Endothelial cell of umbilical vein (primary cell): ENCODE measurements around the gene TUBGCP4. TPM values are rescaled to one million over a fixed set of nuclear protein-coding genes. Genes with fewer than 3 reads are reported as not detected.

ENCODE experiments used
- BruUV-seq: library from RNA; stranded (reverse); fragments of 400-500 nt; replicated peaks from 2 replicates; lab custom pipeline; 2021; lab: Mats Ljungman, UMichigan
- CTCF ChIA-PET: fragments of 300-600, 350-600 bp; sonication (Branson Sonifier 250); formaldehyde crosslinking; loops from one replicate; lab custom pipeline; 2021; ENCODE audit warnings: antibody characterized with exemption, inconsistent platforms; lab: Charles Lee
- POLR2A ChIA-PET: fragments of 300-600, 350-600 bp; sonication (Branson Sonifier 250); formaldehyde crosslinking; loops from one replicate; lab custom pipeline; 2021; ENCODE audit warnings: antibody characterized with exemption, inconsistent platforms; lab: Charles Lee
- DNase-seq: peaks from one replicate; pipeline ENCODE4 v3.0.0-alpha.2; 2011; ENCODE audit warnings: low read depth, low spot score
- FAIRE-seq: peaks from 2 replicates; lab custom pipeline; 2011; peaks lifted over from hg19 to GRCh38; lab: Jason Lieb, UNC
- H2AFZ ChIP-seq: 2 replicates; pipeline ENCODE4 v1.6.0; 2012; ENCODE audit warnings: low read depth, low read length, control low read depth, inconsistent platforms
- H3K27ac ChIP-seq: 2 replicates; pipeline ENCODE4 v1.5.1; 2011; ENCODE audit warnings: low read depth, mild to moderate bottlenecking, control low read depth, low read length, moderate library complexity; ENCODE audit not compliant: insufficient read depth
- H3K27me3 ChIP-seq, 2 experiments: 2 replicates each; pipeline versions ENCODE4 v1.6.0 to v1.6.1; 2011; ENCODE audit warnings: low read length in 2 of 2, mixed read lengths in 1 of 2; ENCODE audit not compliant: control insufficient read depth in 2 of 2, insufficient read depth in 2 of 2
- H3K36me3 ChIP-seq, 2 experiments: 2 replicates in 1 of 2; 3 replicates in 1 of 2; pipeline ENCODE4 v1.5.1; 2011; ENCODE audit warnings: low read length in 2 of 2, mild to moderate bottlenecking in 1 of 2, moderate library complexity in 1 of 2; ENCODE audit not compliant: control insufficient read depth in 2 of 2, insufficient read depth in 2 of 2; ENCODE audit errors: extremely low read depth in 1 of 2
- H3K4me1 ChIP-seq: 3 replicates; pipeline ENCODE4 v1.5.1; 2011; ENCODE audit warnings: mild to moderate bottlenecking, low read length; ENCODE audit not compliant: control insufficient read depth, insufficient read depth; ENCODE audit errors: extremely low read depth
- H3K4me2 ChIP-seq: 2 replicates; pipeline ENCODE4 v1.6.1; 2011; ENCODE audit warnings: low read length, control low read depth, mixed read lengths; ENCODE audit not compliant: insufficient read depth
- H3K4me3 ChIP-seq, 3 experiments: fragments of 200-600 bp in 1 of 3; sonication (generic), shearing (Covaris generic) in 1 of 3; replicated peaks in 1 of 3; 2 replicates each; pipeline ENCODE4 v1.5.1; 2011 to 2016; ENCODE audit warnings: control low read depth in 3 of 3, low read length in 3 of 3, mild to moderate bottlenecking in 2 of 3, inconsistent platforms in 1 of 3, low read depth in 1 of 3, moderate library complexity in 1 of 3; ENCODE audit not compliant: insufficient read depth in 1 of 3
- H3K79me2 ChIP-seq: 2 replicates; pipeline ENCODE4 v1.6.0; 2012; ENCODE audit warnings: low read length, inconsistent platforms; ENCODE audit not compliant: control insufficient read depth, insufficient read depth
- H3K9ac ChIP-seq: replicated peaks from 2 replicates; pipeline ENCODE3; 2011; ENCODE audit warnings: low read length, control low read depth; ENCODE audit not compliant: insufficient read depth; ENCODE audit errors: extremely low read depth
- H3K9me1 ChIP-seq: replicated peaks from 3 replicates; pipeline ENCODE4 v1.6.0; 2011; ENCODE audit warnings: mild to moderate bottlenecking, low read length; ENCODE audit not compliant: control insufficient read depth, insufficient read depth; ENCODE audit errors: extremely low read depth
- H3K9me3 ChIP-seq: replicated peaks from 2 replicates; pipeline ENCODE4 v1.5.1; 2012; ENCODE audit warnings: low read length, inconsistent platforms; ENCODE audit not compliant: control insufficient read depth, insufficient read depth
- H4K20me1 ChIP-seq: replicated peaks from 2 replicates; pipeline ENCODE3; 2011; ENCODE audit warnings: mild to moderate bottlenecking, low read length; ENCODE audit not compliant: control insufficient read depth, insufficient read depth; ENCODE audit errors: extremely low read depth
- EZH2 ChIP-seq: IDR thresholded peaks from 2 replicates; pipeline ENCODE4 v1.6.1; 2012; ENCODE audit warnings: borderline replicate concordance, low read depth, mild to moderate bottlenecking, moderate library complexity, low read length, inconsistent platforms; ENCODE audit not compliant: severe bottlenecking
- FOS ChIP-seq: IDR thresholded peaks from 2 replicates; pipeline ENCODE4 v1.6.1; 2011; ENCODE audit warnings: mild to moderate bottlenecking, low read length, moderate library complexity, borderline replicate concordance; ENCODE audit not compliant: insufficient read depth
- GATA2 ChIP-seq: IDR thresholded peaks from 2 replicates; pipeline ENCODE4 v1.7.0; 2011; ENCODE audit warnings: low read depth, mild to moderate bottlenecking, moderate library complexity, mixed read lengths, low read length; ENCODE audit not compliant: insufficient read length, insufficient read depth
- JUN ChIP-seq: IDR thresholded peaks from 2 replicates; pipeline ENCODE4 v1.6.1; 2011; ENCODE audit warnings: borderline replicate concordance, low read depth; ENCODE audit not compliant: insufficient read length, insufficient read depth
- MYC ChIP-seq: IDR thresholded peaks from one replicate; pipeline ENCODE4 v1.6.1; 2011; ENCODE audit warnings: mild to moderate bottlenecking, low read depth, low read length
- POLR2A ChIP-seq: IDR thresholded peaks from 2 replicates; pipeline ENCODE4 v1.6.1; 2012; ENCODE audit warnings: low read depth, mild to moderate bottlenecking, control low read depth, low read length
- POLR2AphosphoS5 ChIP-seq: IDR thresholded peaks from 2 replicates; pipeline ENCODE4 v1.6.1; 2012; ENCODE audit warnings: low read depth, mild to moderate bottlenecking, control low read depth, low read length, moderate library complexity; ENCODE audit not compliant: insufficient read depth
- dilution Hi-C: fragments of 300-500 bp; cut with MboI; formaldehyde crosslinking; loops from one replicate; pipeline ENCODE4 v1.15.0; 2019; ENCODE audit warnings: low sequenced_read_pairs; ENCODE audit not compliant: extremely low pct_ligation_motif_present
- intact Hi-C: fragments of 100-400 bp; cut with micrococcal nuclease; formaldehyde crosslinking; loops from one replicate; pipeline ENCODE4 v1.10.0; 2022
- polyA plus RNA-seq, 4 experiments: library from polyadenylated mRNA; depleted of rRNA in 3 of 4; stranded (reverse) in 3 of 4; unstranded in 1 of 4; fragments of >200 nt; gene quantifications; 2 replicates each; pipeline versions ENCODE4 v1.2.1 to v1.2.3, GENCODE V29; 2011 to 2012; ENCODE audit warnings: missing spikeins in 1 of 4
- total RNA-seq: library from RNA; stranded (reverse); gene quantifications from 2 replicates; pipeline ENCODE4 v1.2.3, GENCODE V29; 2021
- TF ChIP-seq, protein P1 (sequence below), 2 donors: IDR thresholded peaks; 1 replicate in 1 of 2; 2 replicates in 1 of 2; pipeline ENCODE4 v1.5.1; 2011; ENCODE audit warnings: low read length in 2 of 2, mild to moderate bottlenecking in 2 of 2, moderate library complexity in 2 of 2, control low read depth in 1 of 2, inconsistent platforms in 1 of 2, low read depth in 1 of 2; ENCODE audit not compliant: insufficient read depth in 1 of 2; ENCODE audit errors: extremely low read depth in 1 of 2
- TF ChIP-seq, protein P2 (sequence below): IDR thresholded peaks from 2 replicates; pipeline ENCODE4 v1.6.1; 2011; ENCODE audit not compliant: insufficient read depth, insufficient read length

The TUBGCP4 gene
- total and polyA plus RNA-seq, 2 donors (not counting 3 experiments of a cell fraction or from before 2014, with no cell fraction given) = 6.5 to 19.4 TPM

DNA sequence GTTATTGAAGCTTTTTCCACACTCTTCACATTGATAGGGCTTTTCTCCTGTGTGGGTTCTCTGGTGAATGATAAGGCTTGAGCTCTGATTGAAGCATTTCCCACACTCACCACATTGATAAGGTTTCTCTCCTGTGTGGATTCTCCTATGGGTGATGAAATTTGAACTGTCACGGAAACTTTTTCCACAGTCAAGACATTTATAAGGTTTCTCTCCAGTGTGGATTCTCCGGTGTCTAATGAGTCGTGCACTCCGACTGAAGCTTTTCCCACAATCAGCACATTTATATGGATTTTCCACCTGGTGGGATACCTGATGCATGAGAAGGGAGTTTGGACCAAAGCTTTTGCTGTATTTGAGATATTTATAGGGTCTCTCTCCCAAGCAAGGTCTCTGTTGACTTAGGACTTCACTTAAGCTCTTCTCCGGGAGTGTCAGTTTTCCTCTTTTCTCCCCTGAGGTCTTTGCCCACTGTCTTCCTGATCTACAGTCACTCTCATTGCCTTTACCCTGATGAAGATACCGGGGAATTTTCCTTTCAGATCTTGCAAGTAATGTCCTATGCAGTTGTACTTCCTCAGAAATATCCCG, 9.5 kb upstream of the TUBGCP4 start:
- no peak overlapping the region for H3K4me3 ChIP-seq
- no peak overlapping the region for H3K4me2 ChIP-seq
- FAIRE-seq = no peak
- no peak overlapping the region for H3K9ac ChIP-seq
- no peaks in the 10 kb centered on the region for H3K27me3 ChIP-seq
- TF ChIP-seq JUN (no peak), POLR2A (no peak), GATA2 (no peak), MYC (no peak), EZH2 (no peak), POLR2AphosphoS5 (no peak), FOS (no peak)
- TF ChIP-seq, protein P1, sequence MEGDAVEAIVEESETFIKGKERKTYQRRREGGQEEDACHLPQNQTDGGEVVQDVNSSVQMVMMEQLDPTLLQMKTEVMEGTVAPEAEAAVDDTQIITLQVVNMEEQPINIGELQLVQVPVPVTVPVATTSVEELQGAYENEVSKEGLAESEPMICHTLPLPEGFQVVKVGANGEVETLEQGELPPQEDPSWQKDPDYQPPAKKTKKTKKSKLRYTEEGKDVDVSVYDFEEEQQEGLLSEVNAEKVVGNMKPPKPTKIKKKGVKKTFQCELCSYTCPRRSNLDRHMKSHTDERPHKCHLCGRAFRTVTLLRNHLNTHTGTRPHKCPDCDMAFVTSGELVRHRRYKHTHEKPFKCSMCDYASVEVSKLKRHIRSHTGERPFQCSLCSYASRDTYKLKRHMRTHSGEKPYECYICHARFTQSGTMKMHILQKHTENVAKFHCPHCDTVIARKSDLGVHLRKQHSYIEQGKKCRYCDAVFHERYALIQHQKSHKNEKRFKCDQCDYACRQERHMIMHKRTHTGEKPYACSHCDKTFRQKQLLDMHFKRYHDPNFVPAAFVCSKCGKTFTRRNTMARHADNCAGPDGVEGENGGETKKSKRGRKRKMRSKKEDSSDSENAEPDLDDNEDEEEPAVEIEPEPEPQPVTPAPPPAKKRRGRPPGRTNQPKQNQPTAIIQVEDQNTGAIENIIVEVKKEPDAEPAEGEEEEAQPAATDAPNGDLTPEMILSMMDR (IDR thresholded peaks at IDR 0.05; ENCODE audit: extremely low read depth in 1 of 2, insufficient read depth in 1 of 2, low read depth in 1 of 2, low read length in 2 of 2) = no peak
- TF ChIP-seq, protein P2, sequence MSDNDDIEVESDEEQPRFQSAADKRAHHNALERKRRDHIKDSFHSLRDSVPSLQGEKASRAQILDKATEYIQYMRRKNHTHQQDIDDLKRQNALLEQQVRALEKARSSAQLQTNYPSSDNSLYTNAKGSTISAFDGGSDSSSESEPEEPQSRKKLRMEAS = no peak
- H3K4me1 ChIP-seq = no peaks in the 10 kb centered on the region
- no peaks in the 10 kb centered on the region for H3K79me2 ChIP-seq
- no peak for DNase-seq
- dilution Hi-C loops (no loop called here), intact Hi-C loops (no loop called here)
- POLR2A ChIA-PET = no interaction called here
- TSS peak; percentile 15 for BruUV-seq
- no peaks in the 10 kb centered on the region for H3K9me1 ChIP-seq
- H3K36me3 ChIP-seq = peaks cover 12 to 16% of the 10 kb centered on the region in 2 experiments
- CTCF ChIA-PET = no interaction called here
- H4K20me1 ChIP-seq = no peaks in the 10 kb centered on the region
- no peak overlapping the region for H2AFZ ChIP-seq
- H3K27ac ChIP-seq = no peak overlapping the region
- peaks cover 12% of the 10 kb centered on the region for H3K9me3 ChIP-seq
